NCI-H2029 treated with DMSO at 0.1 percent for 48 hours (cell line): ENCODE results near the gene PCDHGA9.
"Not testable (repeated sequence)": the region's sequence is repeated elsewhere in the genome, so short reads cannot be mapped to it uniquely, and the experiment has no call there.

ENCODE experiments used
- DNase-seq: peaks from one replicate; lab custom pipeline; 2025; lab: John Stamatoyannopoulos, UW

PCDHGA9 gene

DNA sequence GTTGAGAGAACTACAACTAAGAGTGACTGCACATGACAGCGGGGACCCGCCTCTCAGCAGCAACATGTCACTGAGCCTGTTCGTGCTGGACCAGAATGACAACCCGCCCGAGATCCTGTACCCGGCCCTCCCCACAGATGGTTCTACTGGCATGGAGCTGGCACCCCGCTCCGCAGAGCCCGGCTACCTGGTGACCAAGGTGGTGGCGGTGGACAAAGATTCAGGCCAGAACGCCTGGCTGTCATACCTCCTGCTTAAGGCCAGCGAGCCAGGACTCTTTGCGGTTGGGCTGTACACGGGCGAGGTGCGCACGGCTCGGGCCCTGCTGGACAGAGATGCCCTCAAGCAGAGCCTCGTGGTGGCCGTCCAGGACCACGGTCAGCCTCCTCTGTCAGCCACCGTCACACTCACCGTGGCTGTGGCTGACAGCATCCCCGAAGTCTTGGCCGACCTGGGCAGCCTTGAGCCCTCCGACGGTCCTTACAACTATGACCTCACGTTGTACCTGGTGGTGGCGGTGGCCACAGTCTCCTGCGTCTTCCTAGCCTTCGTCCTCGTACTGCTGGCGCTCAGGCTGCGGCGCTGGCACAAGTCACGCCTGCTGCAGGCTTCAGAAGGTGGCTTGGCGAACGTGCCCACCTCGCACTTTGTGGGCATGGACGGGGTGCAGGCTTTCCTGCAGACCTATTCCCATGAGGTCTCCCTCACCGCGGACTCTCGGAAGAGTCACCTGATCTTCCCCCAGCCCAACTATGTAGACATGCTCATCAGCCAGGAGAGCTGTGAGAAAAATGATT is 17.9 kb upstream of the PCDHGA9 start:
- DNase-seq: no peak

DNA sequence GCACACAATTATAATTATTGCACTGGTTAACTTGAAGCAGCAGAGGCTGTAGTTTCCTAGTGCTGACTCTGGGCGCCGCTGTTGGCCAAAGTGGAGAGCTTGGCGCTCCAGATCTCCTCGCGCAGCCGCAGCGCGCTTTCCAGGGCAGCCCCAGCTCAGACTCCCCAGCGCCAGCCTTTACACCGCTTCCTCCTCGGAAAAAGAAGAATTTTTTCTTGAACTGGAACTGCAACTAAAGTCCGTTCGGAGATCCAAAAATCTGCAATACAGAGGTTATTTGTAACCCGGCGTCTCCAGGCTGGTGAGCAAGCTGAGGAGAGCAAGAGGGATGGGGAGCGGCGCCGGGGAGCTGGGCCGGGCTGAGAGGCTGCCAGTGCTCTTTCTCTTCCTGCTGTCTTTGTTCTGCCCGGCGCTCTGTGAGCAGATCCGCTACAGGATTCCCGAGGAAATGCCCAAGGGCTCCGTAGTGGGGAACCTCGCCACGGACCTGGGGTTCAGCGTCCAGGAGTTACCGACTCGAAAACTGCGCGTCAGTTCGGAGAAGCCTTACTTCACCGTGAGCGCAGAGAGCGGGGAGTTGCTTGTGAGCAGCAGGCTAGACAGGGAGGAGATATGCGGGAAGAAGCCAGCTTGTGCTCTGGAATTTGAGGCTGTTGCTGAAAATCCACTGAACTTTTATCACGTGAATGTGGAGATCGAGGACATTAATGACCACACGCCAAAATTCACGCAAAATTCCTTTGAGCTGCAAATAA is 14.8 kb upstream of the PCDHGA9 start, which contains the start of gene PCDHGB4:
TSS of gene PCDHGB4 (plus strand) at position 142 of the 755 bp plus-strand sequence. CDS start at position 329, 187 bp downstream.
- DNase-seq: not testable (repeated sequence)

DNA sequence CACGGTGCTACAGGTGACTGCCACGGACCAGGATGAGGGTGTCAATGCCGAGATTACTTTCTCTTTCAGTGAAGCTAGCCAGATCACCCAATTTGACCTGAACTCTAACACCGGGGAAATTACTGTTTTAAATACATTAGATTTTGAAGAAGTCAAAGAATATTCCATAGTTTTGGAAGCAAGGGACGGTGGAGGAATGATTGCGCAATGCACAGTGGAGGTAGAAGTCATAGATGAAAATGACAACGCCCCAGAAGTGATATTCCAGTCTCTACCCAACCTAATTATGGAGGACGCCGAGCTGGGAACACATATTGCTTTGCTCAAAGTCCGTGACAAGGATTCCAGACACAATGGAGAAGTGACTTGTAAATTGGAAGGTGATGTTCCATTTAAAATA is 13.9 kb upstream of the PCDHGA9 start:
- no peak for DNase-seq

DNA sequence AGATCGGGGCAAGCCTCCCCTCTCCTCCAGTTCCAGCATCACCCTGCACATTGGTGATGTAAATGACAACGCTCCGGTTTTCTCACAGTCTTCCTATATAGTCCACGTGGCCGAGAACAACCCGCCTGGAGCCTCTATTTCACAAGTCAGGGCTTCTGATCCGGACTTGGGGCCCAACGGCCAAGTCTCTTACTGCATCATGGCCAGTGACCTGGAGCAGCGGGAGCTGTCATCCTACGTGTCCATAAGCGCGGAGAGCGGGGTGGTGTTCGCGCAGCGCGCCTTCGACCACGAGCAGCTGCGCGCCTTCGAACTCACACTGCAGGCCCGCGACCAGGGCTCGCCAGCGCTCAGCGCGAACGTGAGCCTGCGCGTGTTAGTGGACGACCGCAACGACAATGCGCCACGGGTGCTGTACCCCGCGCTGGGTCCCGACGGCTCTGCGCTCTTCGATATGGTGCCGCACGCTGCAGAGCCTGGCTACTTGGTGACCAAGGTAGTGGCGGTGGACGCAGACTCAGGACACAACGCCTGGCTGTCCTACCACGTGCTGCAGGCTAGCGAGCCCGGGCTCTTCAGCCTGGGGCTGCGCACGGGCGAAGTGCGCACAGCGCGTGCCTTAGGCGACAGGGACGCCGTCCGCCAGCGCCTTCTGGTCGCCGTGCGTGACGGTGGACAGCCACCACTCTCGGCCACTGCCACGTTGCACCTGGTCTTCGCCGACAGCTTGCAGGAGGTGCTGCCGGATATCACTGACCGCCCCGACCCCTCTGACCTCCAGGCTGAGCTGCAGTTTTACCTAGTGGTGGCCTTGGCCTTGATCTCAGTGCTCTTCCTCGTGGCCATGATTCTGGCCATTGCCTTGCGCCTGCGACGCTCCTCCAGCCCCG is 13.2 kb upstream of the PCDHGA9 start:
- DNase-seq: no peak

DNA sequence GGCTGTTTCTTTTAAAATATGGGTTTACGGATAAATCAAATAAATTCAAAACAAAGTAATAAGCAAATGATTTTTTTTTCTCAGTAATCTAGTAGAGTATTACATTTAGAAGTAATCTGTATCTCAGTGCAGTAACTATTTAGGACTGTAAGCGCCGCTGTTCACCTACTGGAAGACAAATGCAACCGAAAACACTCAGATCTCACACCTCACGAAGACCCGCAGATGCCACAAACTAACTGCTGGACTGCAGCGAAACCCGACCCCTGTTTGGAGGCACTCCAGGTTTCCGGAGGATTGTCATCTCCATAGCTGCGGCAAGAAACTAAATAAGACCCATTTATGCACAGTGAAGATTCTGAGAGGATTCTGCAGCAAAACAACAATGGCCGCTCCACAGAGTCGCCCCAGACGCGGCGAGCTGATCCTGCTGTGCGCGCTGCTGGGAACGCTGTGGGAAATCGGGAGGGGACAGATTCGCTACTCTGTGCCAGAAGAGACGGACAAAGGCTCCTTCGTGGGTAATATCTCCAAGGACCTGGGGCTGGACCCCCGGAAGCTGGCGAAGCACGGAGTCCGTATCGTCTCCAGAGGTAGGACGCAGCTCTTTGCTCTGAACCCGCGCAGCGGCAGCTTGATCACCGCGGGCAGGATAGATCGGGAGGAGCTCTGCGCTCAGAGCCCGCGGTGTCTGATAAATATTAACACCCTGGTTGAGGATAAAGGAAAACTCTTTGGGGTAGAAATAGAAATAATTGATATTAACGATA is 10.0 kb upstream of the PCDHGA9 start, which contains the start of gene PCDHGA8:
TSS of gene PCDHGA8 (plus strand) at position 205 of the 770 bp plus-strand sequence. CDS start at position 386, 181 bp downstream.
- no peak for DNase-seq

DNA sequence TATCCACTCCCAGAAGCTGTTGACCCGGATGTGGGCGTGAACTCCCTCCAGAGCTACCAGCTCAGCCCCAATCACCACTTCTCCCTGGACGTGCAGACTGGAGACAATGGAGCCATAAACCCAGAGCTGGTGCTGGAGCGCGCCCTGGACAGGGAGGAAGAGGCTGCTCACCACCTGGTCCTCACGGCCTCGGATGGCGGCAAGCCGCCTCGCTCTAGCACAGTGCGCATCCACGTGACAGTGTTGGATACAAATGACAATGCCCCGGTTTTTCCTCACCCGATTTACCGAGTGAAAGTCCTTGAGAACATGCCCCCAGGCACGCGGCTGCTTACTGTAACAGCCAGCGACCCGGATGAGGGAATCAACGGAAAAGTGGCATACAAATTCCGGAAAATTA is 9.3 kb upstream of the PCDHGA9 start:
- DNase-seq: no peak

DNA sequence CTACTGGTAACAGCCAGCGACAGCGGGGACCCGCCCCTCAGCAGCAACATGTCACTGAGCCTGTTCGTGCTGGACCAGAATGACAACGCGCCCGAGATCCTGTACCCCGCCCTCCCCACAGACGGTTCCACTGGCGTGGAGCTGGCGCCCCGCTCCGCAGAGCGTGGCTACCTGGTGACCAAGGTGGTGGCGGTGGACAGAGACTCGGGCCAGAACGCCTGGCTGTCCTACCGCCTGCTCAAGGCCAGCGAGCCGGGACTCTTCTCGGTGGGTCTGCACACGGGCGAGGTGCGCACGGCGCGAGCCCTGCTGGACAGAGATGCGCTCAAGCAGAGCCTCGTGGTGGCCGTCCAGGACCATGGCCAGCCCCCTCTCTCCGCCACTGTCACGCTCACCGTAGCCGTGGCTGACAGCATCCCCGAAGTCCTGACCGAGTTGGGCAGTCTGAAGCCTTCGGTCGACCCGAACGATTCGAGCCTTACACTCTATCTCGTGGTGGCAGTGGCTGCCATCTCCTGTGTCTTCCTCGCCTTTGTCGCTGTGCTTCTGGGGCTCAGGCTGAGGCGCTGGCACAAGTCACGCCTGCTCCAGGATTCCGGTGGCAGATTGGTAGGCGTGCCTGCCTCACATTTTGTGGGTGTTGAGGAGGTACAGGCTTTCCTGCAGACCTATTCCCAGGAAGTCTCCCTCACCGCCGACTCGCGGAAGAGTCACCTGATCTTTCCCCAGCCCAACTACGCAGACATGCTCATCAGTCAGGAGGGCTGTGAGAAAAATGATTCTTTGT is 8.0 kb upstream of the PCDHGA9 start:
- not testable (repeated sequence) for DNase-seq

DNA sequence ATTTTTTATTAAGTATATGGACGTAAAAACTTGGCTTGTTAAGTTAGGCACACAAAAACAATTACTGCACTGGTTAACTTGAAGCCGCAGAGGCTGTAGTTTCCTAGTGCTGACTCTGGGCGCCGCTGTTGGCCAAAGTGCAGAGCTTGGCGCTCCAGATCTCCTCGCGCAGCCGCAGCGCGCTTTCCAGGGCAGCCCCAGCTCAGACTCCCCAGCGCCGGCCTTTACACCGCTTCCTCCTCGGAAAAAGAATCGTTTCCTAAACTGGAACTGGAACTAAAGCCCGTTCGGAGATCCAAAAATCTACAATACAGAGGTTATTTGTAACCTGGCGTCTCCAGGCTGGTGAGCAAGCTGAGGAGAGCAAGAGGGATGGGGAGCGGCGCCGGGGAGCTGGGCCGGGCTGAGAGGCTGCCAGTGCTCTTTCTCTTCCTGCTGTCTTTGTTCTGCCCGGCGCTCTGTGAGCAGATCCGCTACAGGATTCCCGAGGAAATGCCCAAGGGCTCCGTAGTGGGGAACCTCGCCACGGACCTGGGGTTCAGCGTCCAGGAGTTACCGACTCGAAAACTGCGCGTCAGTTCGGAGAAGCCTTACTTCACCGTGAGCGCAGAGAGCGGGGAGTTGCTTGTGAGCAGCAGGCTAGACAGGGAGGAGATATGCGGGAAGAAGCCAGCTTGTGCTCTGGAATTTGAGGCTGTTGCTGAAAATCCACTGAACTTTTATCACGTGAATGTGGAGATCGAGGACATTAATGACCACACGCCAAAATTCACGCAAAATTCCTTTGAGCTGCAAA is 4.6 kb upstream of the PCDHGA9 start, which contains the start of gene PCDHGB5:
TSS of gene PCDHGB5 (plus strand) at position 192 of the 796 bp plus-strand sequence. CDS start at position 373, 181 bp downstream.
- not testable (repeated sequence) for DNase-seq

DNA sequence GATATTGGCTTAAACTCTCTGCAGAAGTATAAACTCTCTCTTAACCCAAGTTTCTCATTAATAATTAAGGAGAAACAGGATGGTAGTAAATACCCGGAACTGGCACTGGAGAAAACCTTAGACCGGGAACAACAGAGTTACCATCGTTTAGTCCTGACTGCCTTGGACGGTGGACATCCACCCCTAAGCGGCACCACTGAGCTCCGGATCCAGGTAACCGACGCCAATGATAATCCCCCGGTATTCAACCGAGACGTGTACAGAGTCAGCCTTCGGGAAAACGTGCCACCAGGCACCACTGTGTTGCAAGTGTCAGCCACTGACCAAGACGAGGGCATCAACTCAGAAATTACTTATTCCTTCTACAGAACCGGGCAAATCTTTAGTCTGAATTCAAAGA is 4.0 kb upstream of the PCDHGA9 start:
- no peak for DNase-seq

DNA sequence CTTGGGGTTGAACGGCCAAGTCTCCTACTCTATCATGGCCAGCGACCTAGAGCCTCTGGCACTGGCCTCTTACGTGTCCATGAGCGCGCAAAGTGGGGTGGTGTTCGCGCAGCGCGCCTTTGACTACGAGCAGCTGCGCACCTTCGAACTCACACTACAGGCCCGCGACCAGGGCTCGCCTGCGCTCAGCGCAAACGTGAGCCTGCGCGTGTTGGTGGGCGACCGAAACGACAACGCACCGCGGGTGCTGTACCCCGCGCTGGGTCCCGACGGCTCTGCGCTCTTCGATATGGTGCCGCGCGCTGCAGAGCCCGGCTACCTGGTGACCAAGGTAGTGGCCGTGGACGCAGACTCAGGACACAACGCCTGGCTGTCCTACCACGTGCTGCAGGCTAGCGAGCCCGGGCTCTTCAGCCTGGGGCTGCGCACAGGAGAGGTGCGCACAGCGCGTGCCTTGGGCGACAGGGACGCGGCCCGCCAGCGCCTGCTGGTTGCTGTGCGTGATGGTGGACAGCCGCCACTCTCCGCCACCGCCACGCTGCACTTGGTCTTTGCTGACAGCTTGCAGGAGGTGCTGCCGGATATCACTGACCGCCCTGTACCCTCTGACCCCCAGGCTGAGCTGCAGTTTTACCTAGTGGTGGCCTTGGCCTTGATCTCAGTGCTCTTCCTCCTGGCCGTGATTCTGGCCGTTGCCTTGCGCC is 2.9 kb upstream of the PCDHGA9 start:
- DNase-seq: no peak

DNA sequence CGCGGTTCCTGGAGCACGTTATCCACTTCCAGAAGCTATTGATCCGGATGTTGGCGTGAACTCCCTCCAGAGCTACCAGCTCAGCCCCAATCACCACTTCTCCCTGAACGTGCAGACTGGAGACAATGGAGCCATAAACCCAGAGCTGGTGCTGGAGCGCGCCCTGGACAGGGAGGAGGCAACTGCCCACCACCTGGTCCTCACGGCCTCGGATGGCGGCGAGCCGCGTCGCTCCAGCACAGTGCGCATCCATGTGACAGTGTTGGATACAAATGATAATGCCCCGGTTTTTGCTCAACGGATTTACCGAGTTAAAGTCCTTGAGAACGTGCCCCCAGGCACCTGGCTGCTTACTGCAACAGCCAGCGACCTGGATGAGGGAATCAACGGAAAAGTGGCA is 809 bp downstream of the PCDHGA9 start:
- DNase-seq: no peak

DNA sequence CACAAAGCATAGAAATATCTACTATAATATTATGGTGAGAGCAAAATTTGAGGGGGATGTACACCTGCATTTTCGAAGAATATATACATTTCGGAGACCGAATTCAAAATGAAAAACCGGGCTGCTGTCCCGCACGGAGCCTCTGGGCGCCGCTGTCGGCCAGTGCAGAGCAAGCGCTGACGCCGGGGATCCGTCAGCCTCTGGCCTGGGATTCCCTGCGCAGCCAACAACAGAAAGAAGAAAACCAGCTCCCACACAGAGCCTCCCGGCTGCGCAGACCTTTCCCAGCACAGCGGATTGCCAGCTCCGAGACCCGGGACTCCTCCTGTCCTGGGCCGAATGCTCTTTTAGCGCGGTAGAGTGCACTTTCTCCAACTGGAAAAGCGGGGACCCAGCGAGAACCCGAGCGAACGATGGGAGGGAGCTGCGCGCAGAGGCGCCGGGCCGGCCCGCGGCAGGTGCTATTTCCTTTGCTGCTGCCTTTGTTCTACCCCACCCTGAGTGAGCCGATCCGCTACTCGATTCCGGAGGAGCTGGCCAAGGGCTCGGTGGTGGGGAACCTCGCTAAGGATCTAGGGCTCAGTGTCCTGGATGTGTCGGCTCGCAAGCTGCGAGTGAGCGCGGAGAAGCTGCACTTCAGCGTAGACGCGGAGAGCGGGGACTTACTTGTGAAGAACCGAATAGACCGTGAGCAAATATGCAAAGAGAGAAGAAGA is 5.4 kb downstream of the PCDHGA9 start, which contains the start of gene PCDHGB6:
TSS of gene PCDHGB6 (plus strand) at position 232 of the 716 bp plus-strand sequence. CDS start at position 414, 182 bp downstream.
- not testable (repeated sequence) for DNase-seq

DNA sequence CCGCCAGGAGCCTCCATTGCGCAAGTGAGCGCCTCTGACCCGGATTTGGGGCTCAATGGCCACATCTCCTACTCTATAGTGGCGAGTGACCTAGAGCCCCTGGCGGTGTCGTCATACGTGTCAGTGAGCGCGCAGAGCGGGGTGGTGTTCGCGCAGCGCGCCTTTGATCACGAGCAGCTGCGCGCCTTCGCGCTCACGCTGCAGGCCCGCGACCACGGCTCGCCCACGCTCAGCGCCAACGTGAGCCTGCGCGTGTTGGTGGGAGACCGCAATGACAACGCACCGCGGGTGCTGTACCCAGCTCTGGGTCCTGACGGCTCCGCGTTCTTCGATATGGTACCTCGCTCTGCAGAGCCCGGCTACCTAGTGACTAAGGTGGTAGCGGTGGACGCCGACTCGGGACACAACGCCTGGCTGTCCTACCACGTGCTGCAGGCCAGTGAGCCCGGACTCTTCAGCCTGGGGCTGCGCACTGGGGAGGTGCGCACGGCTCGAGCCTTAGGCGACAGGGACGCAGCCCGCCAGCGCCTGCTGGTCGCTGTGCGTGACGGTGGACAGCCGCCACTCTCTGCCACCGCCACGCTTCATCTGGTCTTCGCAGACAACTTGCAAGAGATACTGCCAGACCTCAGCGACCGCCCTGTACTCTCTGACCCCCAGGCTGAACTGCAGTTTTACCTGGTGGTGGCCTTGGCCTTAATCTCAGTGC is 7.2 kb downstream of the PCDHGA9 start:
- DNase-seq: no peak

DNA sequence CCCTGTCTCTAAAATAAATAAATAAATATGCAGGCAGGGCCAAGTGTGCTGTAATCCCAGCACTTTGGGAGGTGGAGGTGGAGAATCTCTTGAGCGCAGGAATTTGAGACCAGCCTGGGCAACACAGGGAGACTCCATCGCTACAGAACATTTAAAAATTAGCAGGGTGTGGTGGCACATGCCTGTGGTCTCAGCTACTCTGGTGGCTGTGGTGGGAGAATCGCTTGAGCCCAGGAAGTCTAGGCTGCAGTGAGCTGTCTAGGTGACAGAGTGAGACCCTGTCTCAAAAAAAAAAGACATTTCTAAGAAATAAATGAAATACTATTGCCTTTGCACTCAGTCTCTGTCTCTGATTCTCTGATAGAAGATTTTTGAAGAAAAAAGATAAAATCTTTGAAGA is 9.0 kb downstream of the PCDHGA9 start:
- no peak for DNase-seq

DNA sequence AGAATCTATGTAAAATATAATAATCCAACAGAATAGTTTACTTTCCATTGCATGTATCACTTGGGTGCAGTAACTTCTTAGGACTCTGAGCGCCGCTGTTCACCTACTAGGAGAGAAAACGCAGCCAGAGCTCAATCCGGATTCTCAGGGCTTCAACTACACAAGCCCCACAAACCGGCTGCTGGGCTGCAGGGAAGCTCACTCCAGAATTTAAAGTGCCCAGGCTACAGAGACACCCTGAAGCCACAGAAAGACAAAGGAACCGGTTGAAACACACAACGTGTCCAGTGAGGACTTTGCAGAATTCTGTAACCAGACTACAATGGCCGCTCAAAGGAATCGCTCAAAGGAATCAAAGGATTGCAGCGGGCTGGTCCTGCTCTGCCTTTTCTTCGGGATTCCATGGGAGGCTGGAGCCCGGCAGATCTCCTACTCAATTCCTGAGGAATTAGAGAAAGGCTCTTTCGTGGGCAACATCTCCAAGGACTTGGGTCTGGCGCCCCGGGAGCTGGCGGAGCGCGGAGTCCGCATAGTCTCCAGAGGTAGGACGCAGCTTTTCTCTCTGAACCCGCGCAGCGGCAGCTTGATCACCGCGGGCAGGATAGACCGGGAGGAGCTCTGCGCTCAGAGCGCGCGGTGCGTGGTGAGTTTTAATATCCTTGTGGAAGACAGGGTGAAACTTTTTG is 10.4 kb downstream of the PCDHGA9 start, which contains the start of gene PCDHGA10:
TSS of gene PCDHGA10 (plus strand) at position 134 of the 686 bp plus-strand sequence. CDS start at position 323, 189 bp downstream.
- no peak for DNase-seq

DNA sequence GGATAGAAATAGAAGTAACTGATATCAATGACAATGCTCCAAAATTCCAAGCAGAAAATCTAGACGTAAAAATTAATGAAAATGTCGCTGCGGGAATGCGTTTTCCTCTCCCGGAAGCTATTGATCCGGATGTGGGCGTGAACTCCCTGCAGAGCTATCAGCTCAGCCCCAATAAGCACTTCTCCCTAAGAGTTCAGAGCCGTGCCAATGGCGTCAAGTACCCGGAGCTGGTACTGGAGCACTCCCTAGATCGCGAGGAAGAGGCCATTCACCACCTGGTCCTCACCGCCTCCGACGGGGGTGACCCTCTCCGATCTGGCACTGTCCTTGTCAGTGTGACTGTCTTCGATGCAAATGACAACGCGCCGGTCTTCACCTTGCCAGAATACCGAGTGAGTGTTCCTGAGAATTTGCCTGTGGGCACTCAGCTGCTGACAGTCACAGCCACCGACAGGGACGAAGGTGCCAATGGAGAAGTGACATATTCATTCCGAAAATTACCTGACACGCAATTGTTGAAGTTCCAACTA is 11.0 kb downstream of the PCDHGA9 start:
- DNase-seq: no peak
